Effector CD8-positive, alpha-beta T cell (primary cell): ENCODE data around the gene EDEM1.
"Not testable (repeated sequence)": the region's sequence is repeated elsewhere in the genome, so short reads cannot be mapped to it uniquely, and the experiment has no call there.

Experiments used
- DNase-seq: peaks from one replicate; lab custom pipeline; 2025; lab: John Stamatoyannopoulos, UW
- total RNA-seq, 4 experiments: gene quantifications; one replicate each; lab custom pipeline; 2026; lab: John Stamatoyannopoulos, UW

EDEM1 gene
- 209 to 374 (median 251) reads per million in 4 experiments for total RNA-seq

DNA sequence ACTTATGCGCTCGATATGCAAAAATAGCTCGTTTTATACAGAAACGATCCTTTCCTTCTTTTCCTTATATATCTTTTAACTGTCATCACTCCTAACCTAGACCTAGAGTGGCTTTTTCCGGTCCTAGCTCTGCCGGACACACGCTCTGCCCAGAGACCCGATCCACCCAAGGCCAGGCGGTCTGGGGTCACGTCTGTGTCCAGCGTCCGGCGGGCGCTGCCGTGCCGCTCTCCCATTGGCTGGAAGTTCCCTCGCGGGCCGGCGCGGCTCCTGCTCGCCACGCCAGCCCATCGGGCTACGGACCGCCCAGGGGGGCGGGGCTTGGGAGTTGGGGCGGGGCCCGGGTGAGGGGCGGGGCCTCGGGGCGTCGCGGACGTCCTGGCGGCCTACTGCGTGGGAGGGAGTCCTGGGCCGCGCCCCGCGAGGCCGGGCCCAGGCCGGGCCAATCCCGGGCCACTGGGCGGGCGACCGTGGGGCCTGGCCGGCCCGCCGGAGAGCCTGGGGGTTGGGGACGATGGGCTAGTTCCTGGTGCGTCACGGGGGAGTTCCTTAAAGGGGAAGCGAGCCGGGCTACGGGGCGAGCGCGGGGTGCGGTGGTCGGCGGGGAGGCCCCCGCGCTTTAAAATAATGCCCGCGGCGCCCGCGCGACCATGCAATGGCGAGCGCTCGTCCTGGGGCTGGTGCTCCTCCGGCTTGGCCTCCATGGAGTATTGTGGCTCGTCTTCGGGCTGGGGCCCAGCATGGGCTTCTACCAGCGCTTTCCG lies at the start of gene EDEM1:
Gene EDEM1 (plus strand): TSS at position 552 of the 764 bp plus-strand sequence. CDS start 99 bp downstream, at position 651.
- peak; percentile 90 for DNase-seq

DNA sequence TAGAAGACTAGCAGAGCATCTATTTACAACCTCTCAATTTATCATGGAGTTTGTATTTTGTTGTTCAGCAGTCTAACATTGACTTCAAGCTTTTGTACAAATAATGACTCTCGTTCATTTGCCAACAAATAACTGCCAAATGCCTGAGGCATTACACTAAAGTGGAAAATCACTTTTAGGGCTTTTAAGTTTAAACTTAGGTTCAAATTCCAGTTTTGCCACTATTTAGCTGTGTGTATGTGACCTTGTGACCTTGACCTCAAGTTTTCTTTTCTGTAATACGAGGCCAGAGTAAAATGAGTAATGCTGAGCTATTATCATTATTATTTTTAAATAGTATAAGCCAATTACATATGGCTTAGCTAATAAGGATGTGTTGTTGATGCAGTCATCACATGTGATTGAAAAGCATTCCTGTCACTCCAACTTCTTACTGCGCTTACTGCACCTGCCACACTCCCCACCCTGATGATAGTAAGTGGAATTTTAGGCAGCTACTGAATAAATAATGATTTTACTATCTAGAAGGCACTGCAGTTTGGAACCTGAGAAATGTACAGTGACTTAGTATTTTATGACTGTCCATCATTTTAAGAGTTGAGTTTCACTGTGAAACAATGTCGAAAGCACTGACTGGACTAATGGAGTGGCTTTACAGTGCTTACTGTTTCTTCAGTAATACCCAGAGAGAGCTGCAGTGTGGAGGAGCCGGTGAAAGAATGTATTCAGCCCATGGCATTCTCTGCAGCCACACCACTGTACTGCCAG lies 49.1 kb upstream of the EDEM1 start:
- DNase-seq, result no peak

DNA sequence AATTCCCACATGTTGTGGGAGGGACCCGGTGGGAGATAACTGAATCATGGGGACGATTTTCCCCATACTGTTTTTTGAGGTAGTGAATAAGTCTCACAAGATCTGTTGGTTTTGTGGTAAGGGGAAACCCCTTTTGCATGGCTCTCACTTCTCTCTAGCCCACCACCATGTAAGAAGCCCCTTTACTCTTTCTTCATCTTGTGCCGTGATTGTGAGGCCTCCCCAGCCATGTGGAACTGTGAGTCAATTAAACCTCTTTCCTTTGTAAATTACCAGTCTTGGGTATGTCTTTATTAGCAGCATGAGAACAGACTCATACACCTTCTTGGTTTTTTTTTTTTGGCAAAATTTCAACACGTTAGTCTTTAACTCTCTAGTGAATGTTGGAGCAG lies 47.3 kb upstream of the EDEM1 start:
- no peak for DNase-seq

DNA sequence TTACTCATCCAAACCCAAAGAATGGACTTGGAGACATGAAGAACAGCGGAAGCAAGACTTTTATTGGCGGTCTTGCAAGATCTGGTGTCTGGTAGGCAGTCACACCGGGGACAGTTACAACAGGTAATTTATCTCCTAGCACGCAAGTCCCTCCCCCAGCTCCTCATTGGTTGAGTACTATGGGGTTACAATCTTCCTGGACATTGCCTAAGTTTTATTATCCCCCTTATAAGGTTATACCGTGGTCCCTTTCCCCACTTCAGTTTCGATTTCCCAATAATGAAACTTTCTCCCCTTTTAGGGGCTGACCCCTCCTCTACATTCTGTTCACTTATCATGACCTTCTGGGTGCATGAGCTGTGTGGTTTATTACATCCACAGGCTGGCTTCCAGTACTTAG lies 46.7 kb upstream of the EDEM1 start:
- no peak for DNase-seq

DNA sequence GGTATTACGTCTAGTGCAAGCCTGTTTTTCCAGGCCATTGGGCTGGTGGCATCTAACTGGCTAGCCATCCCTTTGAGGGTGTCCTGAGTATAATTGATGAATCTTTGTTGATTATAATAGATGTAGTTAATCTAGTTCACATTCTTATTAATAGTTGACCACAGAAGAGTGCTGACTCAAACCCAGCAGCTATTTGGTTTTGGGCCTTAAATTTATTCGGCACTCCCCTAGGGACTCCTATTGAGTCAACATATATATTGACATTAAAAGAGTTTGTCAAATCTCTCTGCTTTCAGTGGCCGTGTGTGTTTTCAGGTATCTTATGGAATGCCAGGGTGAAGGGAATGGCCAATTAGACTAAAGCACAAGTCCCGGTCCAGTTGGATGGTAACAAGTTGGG lies 45.7 kb upstream of the EDEM1 start:
- DNase-seq, result no peak

DNA sequence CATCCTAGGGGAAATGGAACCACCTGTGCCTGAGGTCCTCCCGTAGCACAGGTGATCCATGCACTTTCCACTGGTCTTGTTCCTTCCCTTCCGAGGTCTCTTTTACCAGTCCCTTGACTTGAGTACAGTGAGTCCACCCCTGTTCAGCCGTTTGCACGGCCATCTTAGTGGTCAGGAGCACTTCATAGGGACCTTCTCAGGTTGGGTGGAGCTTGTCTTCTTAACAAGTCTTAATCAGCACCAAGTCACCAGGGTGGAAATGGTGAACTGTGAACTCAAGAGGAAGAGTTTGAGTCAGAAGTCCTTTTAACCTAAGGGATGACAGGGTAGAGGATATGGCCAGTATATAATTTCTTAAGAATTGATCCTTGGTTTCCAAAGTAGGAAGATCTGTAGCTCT lies 44.0 kb upstream of the EDEM1 start:
- no peak for DNase-seq

DNA sequence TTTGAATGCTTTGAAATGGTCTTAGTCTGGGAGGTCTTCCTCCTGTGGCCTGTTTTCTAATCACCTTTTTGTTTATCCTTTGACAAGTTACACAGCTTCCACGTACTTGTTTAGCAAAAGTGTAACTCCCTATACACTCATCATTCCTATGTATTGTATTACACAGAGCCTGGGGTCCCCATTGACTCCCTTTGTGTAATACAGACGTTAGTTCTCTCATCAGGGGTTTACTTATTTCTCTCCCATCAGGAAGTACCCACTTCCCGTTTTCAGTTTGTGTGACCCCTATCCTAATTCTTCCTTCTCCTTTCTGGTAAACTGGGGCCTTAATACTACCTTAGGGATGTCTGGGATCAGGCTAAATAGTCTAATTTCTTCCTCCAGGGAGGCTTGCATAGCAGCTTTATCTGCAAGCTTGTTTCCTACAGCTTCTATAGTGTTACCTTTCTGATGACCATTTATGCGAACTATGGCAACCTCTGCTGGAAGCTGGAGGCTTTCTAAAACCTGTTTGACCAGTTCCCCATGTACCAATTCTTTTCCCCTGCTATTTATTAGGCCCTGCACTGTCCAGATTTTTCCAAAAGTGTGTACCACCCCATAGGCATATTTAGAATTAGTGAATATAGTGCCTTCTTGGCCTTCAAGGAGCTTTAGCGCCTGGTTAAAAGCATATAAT lies 43.1 kb upstream of the EDEM1 start:
- DNase-seq, result no peak

DNA sequence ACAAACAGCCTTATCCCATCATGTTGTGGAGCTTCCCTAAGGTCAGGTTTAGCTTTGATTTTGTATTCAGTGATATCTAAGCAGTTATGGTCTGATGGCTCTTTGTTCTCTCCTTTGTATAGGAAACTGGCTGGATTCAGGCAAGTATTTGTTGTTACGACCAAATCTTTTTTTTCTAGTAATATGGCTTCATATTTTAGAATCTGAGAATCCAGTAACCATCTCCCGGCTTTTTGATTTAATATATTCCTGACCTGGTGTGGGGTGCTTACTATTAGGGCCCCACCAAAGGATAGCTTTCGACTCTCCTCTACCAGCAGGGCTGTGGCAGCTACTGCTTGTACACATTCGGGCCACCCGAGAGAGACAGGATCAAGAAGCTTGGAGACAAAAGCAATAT lies 42.4 kb upstream of the EDEM1 start:
- DNase-seq, result no peak

DNA sequence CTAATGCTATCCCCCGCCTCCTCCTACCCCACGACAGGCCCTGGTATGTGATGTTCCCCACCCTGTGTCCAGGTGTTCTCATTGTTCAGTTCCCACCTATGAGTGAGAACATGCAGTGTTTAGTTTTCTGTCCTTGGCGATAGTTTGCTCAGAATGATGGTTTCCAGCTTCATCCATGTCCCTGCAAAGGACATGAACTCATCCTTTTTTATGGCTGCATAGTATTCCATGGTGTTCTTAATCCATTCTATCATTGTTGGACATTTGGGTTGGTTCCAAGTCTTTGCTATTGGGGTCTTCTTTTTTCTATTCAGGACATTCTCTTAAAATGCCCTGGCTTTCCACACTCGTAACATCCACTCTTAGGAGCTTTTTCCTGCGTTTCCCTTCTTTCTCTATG lies 40.4 kb upstream of the EDEM1 start:
- DNase-seq, result not testable (repeated sequence)

DNA sequence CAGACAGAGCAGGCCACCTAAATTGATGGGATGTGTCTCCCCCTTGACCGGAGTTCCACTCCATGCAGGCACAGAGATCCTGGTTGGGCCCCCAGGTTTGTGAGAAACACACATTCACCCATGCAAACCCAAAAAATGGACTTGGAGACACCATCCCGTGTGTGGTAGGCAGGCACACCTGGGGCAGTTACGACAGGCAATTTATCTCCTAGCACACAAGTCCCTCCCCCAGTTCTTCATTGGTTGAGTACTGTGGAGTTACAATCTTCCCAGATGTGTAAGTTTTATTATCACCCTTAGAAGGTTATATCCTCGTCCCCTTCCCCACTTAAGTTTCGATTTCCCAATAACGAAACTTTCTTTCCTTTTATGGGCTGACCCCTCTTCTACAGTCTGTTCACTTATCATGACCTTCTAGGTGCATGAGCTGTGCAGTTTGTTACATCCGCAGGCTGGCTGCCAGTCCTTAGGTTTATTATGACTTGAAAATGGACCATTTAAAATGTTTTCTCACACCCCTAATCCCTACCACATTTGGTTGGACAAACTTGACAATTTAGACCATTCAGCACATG lies 38.1 kb upstream of the EDEM1 start:
- no peak for DNase-seq

DNA sequence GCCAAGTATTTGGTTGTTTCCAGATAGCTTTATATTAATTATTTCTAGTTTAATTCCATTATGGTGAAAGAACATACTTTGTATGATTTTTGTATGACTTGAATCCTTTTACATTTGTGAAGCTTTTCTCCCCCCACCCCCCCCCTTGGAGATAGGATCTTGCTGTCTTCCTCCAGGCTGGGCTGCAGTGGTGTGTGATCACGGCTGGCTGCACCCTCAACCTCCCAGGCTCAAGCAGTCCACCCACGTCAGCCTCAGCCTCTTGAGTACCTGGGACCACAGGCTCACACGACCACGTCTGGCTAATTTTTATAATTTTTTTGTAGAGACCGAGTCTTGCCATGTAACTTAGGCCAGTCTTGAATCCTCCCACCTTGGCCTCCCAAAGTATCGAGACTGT lies 35.9 kb upstream of the EDEM1 start:
- DNase-seq, result no peak

DNA sequence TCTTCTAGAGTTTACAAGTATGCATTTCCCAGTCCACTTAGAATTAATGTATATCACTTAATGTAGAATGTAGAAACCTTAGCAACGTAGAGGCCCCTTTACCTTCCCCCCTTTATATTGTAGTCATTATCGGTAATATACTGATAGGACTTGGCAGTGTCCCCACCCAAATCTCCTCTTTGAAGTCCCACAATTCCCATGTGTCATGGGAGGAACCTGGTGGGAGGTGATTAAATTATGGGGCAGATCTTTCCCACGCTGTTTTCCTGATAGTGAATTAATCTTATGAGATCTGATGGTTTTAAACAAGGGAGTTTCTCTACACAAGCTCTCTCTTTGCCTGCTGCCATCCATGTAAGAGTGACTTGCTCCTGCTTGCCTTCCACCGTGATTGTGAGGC lies 34.4 kb upstream of the EDEM1 start:
- no peak for DNase-seq

DNA sequence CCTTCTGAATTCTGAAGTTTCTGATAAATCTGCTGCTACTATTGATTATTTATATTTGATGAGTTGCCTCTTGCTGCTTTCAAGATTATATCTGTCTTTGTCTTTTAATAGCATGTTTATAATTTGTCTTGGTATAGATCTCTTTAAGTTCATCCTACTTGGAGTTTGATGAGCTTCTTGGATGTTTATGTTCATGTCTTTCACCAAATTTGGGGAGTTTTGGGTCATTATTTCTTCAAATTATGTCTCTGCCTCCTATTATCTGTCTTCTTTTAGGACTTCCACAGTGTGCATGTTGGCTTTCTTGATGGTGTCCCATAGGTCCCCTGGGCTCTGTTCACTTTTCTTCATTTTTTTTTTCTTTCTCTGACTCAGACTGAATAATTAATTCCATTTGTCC lies 32.3 kb upstream of the EDEM1 start:
- no peak for DNase-seq

DNA sequence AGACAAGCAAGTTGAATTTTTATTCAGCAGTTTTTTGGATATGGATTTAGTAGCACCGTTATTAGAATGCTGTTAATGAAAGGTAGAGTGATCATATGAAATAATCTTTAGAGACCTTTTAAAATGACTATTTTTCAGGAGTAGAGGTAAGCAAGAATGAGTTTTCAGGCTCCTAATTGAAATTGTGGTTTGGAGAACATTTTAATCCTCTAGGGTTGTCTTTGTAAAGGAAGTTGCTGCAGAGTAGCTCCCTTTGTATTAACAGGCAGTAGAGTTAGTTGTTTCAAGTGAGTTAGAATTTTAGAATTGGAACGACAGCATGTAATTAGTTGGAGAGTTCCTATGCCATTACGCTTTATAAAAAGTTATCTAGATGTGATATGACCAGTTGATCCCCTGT lies 27.2 kb upstream of the EDEM1 start:
- DNase-seq, result no peak

DNA sequence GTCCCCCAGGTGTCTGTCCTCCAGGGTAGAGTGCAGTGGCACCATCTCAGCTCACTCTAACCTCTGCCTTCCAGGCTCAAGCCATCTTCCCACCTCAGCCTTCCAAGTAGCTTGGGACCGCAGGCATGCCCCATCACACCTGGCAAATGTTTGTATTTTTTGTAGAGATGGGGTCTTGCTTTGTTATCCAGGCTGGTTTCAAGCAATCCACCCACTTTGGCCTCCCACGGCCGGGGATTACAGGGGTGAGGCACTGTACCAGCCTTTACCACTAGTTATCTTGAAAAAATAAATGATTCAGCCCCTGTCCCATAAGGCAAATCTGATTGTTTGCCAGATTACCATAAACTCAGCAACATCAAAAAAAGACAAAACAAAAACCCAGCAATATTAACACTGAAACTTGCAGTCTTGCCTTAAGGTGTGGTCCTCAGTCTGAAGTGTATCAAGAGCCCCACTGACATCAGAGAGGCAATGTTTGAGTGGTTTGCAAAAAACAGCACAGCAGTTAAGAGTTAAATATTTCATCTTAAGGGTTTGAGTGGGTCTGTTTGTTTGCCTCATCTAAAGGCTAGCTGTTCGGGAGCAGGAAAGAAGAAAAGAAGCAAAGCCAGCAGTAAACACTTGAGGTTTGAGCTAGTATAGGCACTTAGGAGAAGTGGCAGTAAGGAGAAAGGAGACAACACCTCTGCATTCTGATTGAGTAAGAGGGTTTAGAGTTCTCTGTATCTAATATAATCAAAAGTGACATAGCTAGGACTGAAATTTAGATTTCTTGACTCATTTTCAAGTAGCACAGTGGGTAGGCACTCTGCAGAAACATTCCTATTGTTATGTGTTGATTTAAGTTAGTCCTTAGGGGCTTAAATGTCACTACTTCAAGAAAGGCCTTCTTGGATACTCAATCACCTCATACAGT lies 26.3 kb upstream of the EDEM1 start:
- DNase-seq, result no peak

DNA sequence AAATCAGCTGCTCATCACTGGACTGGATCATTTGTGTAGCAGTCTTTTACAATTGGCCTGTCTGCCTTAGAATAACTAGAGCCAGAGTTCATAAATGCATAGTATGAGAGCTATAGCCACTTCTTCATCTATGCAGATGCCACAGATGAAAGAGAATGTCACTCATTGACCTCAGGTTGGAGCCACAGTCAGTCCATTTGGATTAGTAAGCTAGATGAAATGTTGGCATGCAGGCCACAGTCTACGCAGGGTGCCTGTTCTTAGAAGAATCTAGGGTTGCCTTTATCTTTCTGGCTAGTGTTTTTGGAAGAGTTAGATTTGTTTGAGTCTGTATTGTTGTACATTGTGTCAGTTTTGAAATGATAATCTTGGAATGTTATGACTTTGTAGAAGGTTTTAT lies 25.4 kb upstream of the EDEM1 start:
- DNase-seq, result no peak

DNA sequence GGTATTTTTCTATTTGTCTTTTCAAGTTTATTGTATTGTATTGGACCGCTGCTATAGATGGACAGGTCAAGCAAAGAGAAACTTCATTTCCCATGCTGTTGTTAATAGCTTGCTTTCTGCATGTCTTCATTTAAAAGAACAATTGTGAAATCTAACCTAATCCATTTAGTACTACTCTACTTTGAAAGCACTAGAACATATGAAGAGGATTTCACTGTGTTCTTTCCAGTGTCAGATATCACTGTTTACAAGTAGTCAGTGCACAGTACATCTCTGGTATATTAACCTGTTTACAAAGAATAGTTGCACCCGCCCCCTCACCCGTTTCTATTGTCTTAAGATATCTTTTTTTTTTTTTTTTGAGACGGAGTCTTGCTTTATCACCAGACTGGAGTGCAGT lies 21.8 kb upstream of the EDEM1 start:
- DNase-seq, result no peak

DNA sequence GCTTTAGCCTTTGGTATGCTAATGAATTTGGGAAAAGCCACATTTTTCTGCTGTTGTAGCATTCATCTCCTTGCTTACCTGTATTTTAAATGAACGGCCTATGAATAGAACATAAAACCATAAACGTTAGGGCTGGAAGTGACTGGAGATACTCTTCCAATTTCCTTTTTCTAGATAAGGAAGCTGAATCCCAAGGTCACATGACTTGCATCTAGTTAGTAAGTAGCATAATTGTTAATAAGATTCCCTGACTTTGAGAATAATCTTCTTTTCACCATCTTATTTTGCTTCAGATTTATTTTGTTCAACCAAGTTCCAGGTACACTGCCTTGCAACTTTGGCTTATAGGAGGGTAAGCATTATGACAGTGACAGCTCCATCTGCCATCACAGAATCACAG lies 20.7 kb upstream of the EDEM1 start:
- no peak for DNase-seq

DNA sequence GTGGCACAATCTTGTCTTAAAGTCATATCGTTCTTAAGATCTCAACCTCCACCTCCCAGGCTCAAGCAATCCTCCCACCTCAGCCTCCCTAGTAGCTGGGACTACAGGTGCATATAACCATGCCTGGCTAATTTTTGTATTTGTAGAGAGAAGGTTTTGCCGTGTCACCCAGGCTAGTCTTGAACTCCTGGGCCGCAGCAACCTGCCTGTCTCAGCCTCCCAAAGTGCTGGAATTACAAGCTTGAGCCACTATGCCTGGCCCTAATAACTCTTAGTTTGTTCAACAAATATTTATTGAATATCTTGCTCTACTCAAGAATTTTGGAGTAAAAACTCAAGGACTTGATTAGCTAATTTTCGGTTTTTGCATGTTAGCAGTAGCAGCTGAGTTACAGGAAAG lies 19.4 kb upstream of the EDEM1 start:
- no peak for DNase-seq

DNA sequence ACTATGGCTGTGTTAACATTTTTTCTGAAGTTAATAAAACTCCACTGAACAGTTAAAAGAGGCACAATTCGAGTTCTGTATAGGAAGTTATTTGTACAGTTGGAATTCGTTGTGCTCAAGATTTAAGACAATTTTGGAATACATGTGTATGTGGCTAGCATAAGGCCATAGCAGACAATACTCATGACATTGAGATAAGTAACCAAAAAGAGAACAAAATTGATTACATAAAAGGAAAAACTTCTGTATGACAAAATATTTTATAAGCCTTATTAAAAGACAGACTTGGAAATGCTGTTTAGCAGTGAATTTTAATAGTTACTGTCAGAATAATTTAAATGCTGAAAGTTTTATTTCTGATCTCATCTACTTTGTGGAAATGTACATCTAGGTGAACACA lies 17.7 kb upstream of the EDEM1 start:
- DNase-seq, result no peak

DNA sequence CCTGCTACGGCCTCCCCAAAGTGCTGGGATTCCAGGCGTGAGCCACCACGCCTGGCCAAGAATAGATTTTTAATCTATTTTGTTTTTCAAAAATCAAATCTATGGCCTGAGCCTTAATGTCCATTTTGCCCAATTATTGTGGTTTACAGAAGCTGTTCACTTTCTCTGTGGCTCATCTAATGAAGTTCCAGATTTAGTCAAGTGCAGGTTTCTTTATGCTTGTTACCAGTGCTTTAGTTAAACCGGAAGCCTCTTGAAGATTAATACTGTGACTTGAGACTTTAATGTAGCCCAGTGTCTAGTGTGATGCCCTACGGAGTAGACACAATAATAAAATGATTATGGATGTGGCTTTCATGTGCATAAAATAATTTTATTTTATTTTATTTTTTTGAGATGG lies 16.5 kb upstream of the EDEM1 start:
- DNase-seq, result no peak
